Uterus (tissue), 4 donors: ENCODE measurements around the gene PUM1. TPM values are rescaled to one million over a fixed set of nuclear protein-coding genes. Genes with fewer than 3 reads are reported as not detected.
"Not testable (repeated sequence)": the region's sequence is repeated elsewhere in the genome, so short reads cannot be mapped to it uniquely, and the experiment has no call there.

Experiments
- DNase-seq, 2 donors: peaks; one replicate each; pipeline ENCODE4 v3.0.0-alpha.2; 2019 to 2020
- H3K27ac ChIP-seq, 2 donors: fragments of 200-600 bp; sonication (generic); 1 replicate in 1 of 2; 2 replicates in 1 of 2; pipeline ENCODE4 v1.5.1; 2016 to 2018
- H3K27me3 ChIP-seq, 2 donors: fragments of 200-600 bp; sonication (generic); one replicate each; pipeline ENCODE4 v1.5.1; 2018 to 2019; ENCODE audit warnings: control low read depth in 1 of 2
- H3K36me3 ChIP-seq, 2 donors: fragments of 200-600 bp; sonication (generic); one replicate each; pipeline ENCODE4 v1.5.1; 2019; ENCODE audit warnings: control low read depth in 1 of 2
- H3K4me1 ChIP-seq, 2 donors: fragments of 200-600 bp; sonication (generic); one replicate each; pipeline ENCODE4 v1.5.1; 2018 to 2019; ENCODE audit warnings: control low read depth in 1 of 2
- H3K4me3 ChIP-seq, 2 donors: fragments of 200-600 bp; sonication (generic); 1 replicate in 1 of 2; 2 replicates in 1 of 2; pipeline ENCODE4 v1.5.1; 2018 to 2019; ENCODE audit warnings: mild to moderate bottlenecking in 1 of 2
- H3K9me3 ChIP-seq, 2 donors: fragments of 200-600 bp; sonication (generic); one replicate each; pipeline ENCODE4 v1.5.1; 2019; ENCODE audit warnings: control low read depth in 1 of 2
- POLR2A ChIP-seq, 2 donors: fragments of 450-650 bp; IDR thresholded peaks; one replicate each; pipeline ENCODE4 v1.6.1; 2016; ENCODE audit warnings: antibody characterized with exemption in 2 of 2, mild to moderate bottlenecking in 1 of 2, moderate library complexity in 1 of 2
- intact Hi-C: fragments of 100-400 bp; cut with DNase I; formaldehyde crosslinking; loops from one replicate; pipeline ENCODE4 v1.15.1; 2023; ENCODE audit warnings: low total_unique reads
- total RNA-seq, 4 donors: library from RNA; depleted of rRNA in 3 of 4; stranded (reverse); fragments of >200 nt in 3 of 4; gene quantifications; one replicate each; pipeline versions ENCODE4 v1.1.0 to v1.2.4, GENCODE V29; 2014 to 2023
- TF ChIP-seq, protein P1 (sequence below), 4 experiments: fragments of 200-600 bp in 2 of 4; fragments of 450-650 bp in 2 of 4; sonication (generic) in 2 of 4; IDR thresholded peaks; one replicate each; pipeline ENCODE4 v1.5.1; 2016 to 2019; ENCODE audit warnings: antibody characterized with exemption in 4 of 4, mild to moderate bottlenecking in 2 of 4, moderate library complexity in 1 of 4
- donor health status: DM: yes; HTN: yes; CAD: no.

PUM1 gene
- total RNA-seq, 4 donors from 2014 or later: 42.9 to 152 (median 113) TPM

GRCh38 chr1:30950700-30951099, 114.8 kb downstream of the PUM1 start:
- Histone ChIP-seq H3K4me1 (no peaks in the 10 kb centered on the region), H3K36me3 (no peaks in the 10 kb centered on the region), H3K4me3 (no peak overlapping the region), H3K27ac (no peak overlapping the region), H3K9me3 (no peaks in the 10 kb centered on the region), H3K27me3 (no peaks in the 10 kb centered on the region)
- no peak for DNase-seq
- TF ChIP-seq, protein P1, sequence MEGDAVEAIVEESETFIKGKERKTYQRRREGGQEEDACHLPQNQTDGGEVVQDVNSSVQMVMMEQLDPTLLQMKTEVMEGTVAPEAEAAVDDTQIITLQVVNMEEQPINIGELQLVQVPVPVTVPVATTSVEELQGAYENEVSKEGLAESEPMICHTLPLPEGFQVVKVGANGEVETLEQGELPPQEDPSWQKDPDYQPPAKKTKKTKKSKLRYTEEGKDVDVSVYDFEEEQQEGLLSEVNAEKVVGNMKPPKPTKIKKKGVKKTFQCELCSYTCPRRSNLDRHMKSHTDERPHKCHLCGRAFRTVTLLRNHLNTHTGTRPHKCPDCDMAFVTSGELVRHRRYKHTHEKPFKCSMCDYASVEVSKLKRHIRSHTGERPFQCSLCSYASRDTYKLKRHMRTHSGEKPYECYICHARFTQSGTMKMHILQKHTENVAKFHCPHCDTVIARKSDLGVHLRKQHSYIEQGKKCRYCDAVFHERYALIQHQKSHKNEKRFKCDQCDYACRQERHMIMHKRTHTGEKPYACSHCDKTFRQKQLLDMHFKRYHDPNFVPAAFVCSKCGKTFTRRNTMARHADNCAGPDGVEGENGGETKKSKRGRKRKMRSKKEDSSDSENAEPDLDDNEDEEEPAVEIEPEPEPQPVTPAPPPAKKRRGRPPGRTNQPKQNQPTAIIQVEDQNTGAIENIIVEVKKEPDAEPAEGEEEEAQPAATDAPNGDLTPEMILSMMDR (IDR thresholded peaks at IDR 0.05): no peak
- intact Hi-C loops: no loop called here

DNA sequence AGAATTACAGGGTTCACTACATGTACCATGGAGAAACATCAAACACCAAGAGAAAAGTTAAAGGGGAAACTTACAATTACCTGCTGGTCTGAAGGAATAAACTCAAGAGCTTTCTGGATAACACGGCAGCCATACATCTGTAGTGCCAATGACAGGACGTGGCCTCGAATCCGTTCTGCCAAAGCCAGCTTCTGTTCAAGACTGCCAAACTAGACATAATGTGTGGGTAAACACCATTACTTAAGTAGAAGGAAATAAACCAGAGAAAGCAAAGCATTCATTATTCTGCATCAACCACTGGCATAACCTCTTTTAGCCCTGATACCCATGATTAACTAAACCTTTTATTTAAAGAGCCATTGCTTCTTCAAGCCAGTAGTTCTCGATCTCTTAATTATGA, 115.5 kb downstream of the PUM1 start:
- Histone ChIP-seq H3K9me3 (no peaks in the 10 kb centered on the region), H3K4me1 (no peaks in the 10 kb centered on the region), H3K36me3 (no peaks in the 10 kb centered on the region), H3K4me3 (no peak overlapping the region), H3K27me3 (no peaks in the 10 kb centered on the region), H3K27ac (no peak overlapping the region)
- no peak for DNase-seq
- TF ChIP-seq POLR2A (IDR thresholded peaks at IDR 0.05): no peak
- TF ChIP-seq, protein P1 (IDR thresholded peaks at IDR 0.05): no peak
- intact Hi-C loops: no loop called here

- H3K27me3 ChIP-seq, H3K27ac ChIP-seq, intact Hi-C loops, H3K4me1 ChIP-seq, H3K4me3 ChIP-seq, DNase-seq, H3K9me3 ChIP-seq, H3K36me3 ChIP-seq: not testable (repeated sequence)
These were observed 116.1 kb downstream of the PUM1 start for GRCh38 chr1:30949487-30949838.

DNA sequence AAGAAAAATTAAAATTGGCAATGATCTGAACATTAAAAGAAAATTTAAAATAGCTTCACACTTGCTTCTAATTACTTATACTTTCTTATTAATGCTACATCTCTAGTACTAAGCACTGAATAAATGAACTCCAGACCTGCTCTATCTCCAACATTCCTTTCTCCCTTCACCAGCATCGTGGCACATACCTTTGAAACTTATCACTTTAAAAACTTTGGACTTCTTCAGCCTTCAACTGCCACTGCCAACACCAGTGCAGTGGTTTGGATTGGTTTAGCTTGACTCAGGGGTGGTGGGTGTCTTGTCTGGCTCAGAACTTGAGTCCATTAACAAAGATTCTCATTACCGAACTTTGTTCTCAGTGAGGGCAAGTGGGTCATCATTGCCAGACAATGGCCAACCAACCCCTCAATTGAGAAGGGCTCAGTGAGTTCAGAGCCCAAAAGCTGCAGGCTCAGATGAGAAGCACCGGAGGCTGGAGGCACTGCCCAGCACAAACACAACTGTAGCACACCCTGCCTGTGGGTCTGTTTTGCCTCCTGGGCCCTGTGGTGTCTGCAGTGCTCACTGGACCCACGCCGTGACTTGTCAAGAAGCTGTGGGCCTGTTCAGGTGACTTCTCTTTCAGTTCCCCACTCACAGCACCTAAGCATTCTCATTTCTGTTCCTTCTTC, 116.6 kb downstream of the PUM1 start:
- intact Hi-C loops, H3K27ac ChIP-seq, DNase-seq, H3K27me3 ChIP-seq, H3K36me3 ChIP-seq, H3K9me3 ChIP-seq, H3K4me3 ChIP-seq, H3K4me1 ChIP-seq: not testable (repeated sequence)

GRCh38 chr1:30948278-30948677, 117.2 kb downstream of the PUM1 start:
- Histone ChIP-seq H3K4me3 (no peak overlapping the region), H3K9me3 (no peaks in the 10 kb centered on the region), H3K4me1 (no peaks in the 10 kb centered on the region), H3K36me3 (no peaks in the 10 kb centered on the region), H3K27ac (no peak overlapping the region), H3K27me3 (no peaks in the 10 kb centered on the region)
- intact Hi-C loops: no loop called here
- no peak for TF ChIP-seq POLR2A (IDR thresholded peaks at IDR 0.05)
- TF ChIP-seq, protein P1 (IDR thresholded peaks at IDR 0.05): no peak
- no peak for DNase-seq

DNA sequence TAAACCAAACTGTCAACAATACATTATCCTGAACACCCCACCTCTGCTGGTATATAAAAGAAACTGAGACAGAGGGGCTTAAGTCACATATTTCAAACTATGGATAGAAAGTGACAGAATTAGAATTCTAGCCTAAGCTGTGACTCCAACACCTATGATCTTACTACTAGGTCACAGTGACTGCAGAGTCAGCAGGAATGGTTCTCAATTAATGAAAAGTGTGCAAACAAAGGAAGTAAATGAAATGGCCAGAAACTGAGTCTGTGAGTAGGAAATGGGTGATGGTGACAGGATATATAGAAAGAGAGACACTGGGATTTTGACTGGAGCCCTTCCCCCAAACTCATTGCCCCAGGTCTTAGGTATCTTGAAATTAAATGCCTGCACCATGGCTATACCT, 118.3 kb downstream of the PUM1 start:
- Histone ChIP-seq H3K36me3 (no peaks in the 10 kb centered on the region), H3K4me3 (no peak overlapping the region), H3K27me3 (no peaks in the 10 kb centered on the region), H3K4me1 (no peaks in the 10 kb centered on the region), H3K9me3 (no peaks in the 10 kb centered on the region), H3K27ac (no peak overlapping the region)
- intact Hi-C loops: no loop called here
- DNase-seq: no peak
- TF ChIP-seq, protein P1 (IDR thresholded peaks at IDR 0.05): no peak
- no peak for TF ChIP-seq POLR2A (IDR thresholded peaks at IDR 0.05)
